GM23338 (cell line): ENCODE data around the gene CACNA2D2. TPM values are rescaled to one million over a fixed set of nuclear protein-coding genes. Genes with fewer than 3 reads are reported as not detected.

ENCODE experiments used
- ATAC-seq: fragments of 200-7000 bp; cut with Tn5 transposase; 3 replicates; pipeline ENCODE4 v1.9.1; 2020
- DNase-seq: peaks from one replicate; pipeline ENCODE4 v3.0.0-alpha.2; 2015; ENCODE audit warnings: low spot score
- H2AFZ ChIP-seq: fragments of 200-600 bp; sonication (generic); 2 replicates; pipeline ENCODE4 v1.8.0; 2016; ENCODE audit warnings: antibody characterized with exemption, mild to moderate bottlenecking, moderate library complexity
- H3F3A ChIP-seq: fragments of 200-600 bp; sonication (generic); replicated peaks from 2 replicates; pipeline ENCODE4 v1.8.0; 2017; ENCODE audit warnings: antibody characterized with exemption, mixed run types, low read depth
- H3K27ac ChIP-seq: fragments of 200-600 bp; sonication (generic); 2 replicates; pipeline ENCODE4 v1.6.1; 2016; ENCODE audit warnings: low read depth
- H3K27me3 ChIP-seq: fragments of 200-600 bp; sonication (generic); 2 replicates; pipeline ENCODE4 v1.8.0; 2016; ENCODE audit warnings: mild to moderate bottlenecking, mixed run types, moderate library complexity; ENCODE audit not compliant: insufficient read depth
- H3K36me3 ChIP-seq: fragments of 200-600 bp; sonication (generic); 2 replicates; pipeline ENCODE4 v1.8.0; 2016; ENCODE audit warnings: mild to moderate bottlenecking; ENCODE audit not compliant: insufficient read depth
- H3K4me1 ChIP-seq: fragments of 200-600 bp; sonication (generic); 2 replicates; pipeline ENCODE4 v1.8.0; 2016; ENCODE audit warnings: mild to moderate bottlenecking, moderate library complexity; ENCODE audit not compliant: insufficient read depth
- H3K4me2 ChIP-seq: fragments of 200-600 bp; sonication (generic); 2 replicates; pipeline ENCODE4 v1.7.1; 2017; ENCODE audit warnings: mixed run types
- H3K4me3 ChIP-seq: fragments of 200-600 bp; sonication (generic); 2 replicates; pipeline ENCODE4 v1.6.1; 2016; ENCODE audit warnings: mixed run types
- H3K79me2 ChIP-seq: fragments of 200-600 bp; sonication (generic); replicated peaks from 2 replicates; pipeline ENCODE4 v1.8.0; 2017; ENCODE audit warnings: mild to moderate bottlenecking; ENCODE audit not compliant: insufficient read depth
- H3K9me2 ChIP-seq: fragments of 200-600 bp; sonication (generic); 2 replicates; pipeline ENCODE4 v1.8.0; 2017; ENCODE audit not compliant: insufficient read depth
- H4K20me1 ChIP-seq: fragments of 200-600 bp; sonication (generic); replicated peaks from 2 replicates; pipeline ENCODE4 v1.8.0; 2017; ENCODE audit warnings: mild to moderate bottlenecking; ENCODE audit not compliant: insufficient read depth
- H3K27ac Mint-ChIP-seq: 2 replicates; pipeline ENCODE4 v1.8.0; 2020; ENCODE audit warnings: inconsistent platforms, mild to moderate bottlenecking, moderate library complexity, mixed read lengths
- H3K27me3 Mint-ChIP-seq: 3 replicates; pipeline ENCODE4 v1.8.0; 2022; ENCODE audit warnings: low read depth, mild to moderate bottlenecking, moderate library complexity, mixed read lengths, inconsistent platforms; ENCODE audit not compliant: insufficient read depth, poor library complexity
- H3K36me3 Mint-ChIP-seq: 3 replicates; pipeline ENCODE4 v1.8.0; 2021; ENCODE audit warnings: low read depth, mild to moderate bottlenecking, inconsistent platforms, moderate library complexity, mixed read lengths
- H3K4me1 Mint-ChIP-seq: 3 replicates; pipeline ENCODE4 v1.8.0; 2020; ENCODE audit warnings: mild to moderate bottlenecking, inconsistent platforms, mixed read lengths
- H3K4me3 Mint-ChIP-seq: 3 replicates; pipeline ENCODE4 v1.8.0; 2021; ENCODE audit warnings: moderate library complexity, mild to moderate bottlenecking, inconsistent platforms, mixed read lengths
- H3K9me3 Mint-ChIP-seq: 3 replicates; pipeline ENCODE4 v1.8.0; 2020; ENCODE audit warnings: moderate library complexity, mild to moderate bottlenecking, inconsistent platforms, mixed read lengths
- CREB1 ChIP-seq: fragments of 250-450 bp; sonication (Bioruptor Pico); IDR thresholded peaks from 2 replicates; pipeline ENCODE4 v1.5.0; 2020; ENCODE audit warnings: low read depth, mild to moderate bottlenecking, moderate library complexity
- EZH2 ChIP-seq: fragments of 200-600 bp; sonication (generic); IDR thresholded peaks from one replicate; pipeline ENCODE4 v1.8.0; 2017; ENCODE audit warnings: antibody characterized with exemption, mild to moderate bottlenecking, low read depth; ENCODE audit not compliant: unreplicated experiment
- EZH2phosphoT487 ChIP-seq: fragments of 200-600 bp; sonication (generic); IDR thresholded peaks from one replicate; pipeline ENCODE4 v1.8.1; 2018; ENCODE audit warnings: antibody characterized with exemption; ENCODE audit not compliant: unreplicated experiment
- JUNB ChIP-seq: IDR thresholded peaks from one replicate; pipeline ENCODE4 v1.6.1; 2016; ENCODE audit warnings: antibody characterized with exemption; ENCODE audit not compliant: unreplicated experiment
- NANOG ChIP-seq: IDR thresholded peaks from 2 replicates; pipeline ENCODE4 v1.6.1; 2016; ENCODE audit warnings: antibody characterized with exemption, borderline replicate concordance
- POLR2AphosphoS5 ChIP-seq: IDR thresholded peaks from 2 replicates; pipeline ENCODE4 v1.6.1; 2016; ENCODE audit warnings: antibody characterized with exemption, low read depth
- STAT1 ChIP-seq: IDR thresholded peaks from one replicate; pipeline ENCODE4 v1.6.1; 2016; ENCODE audit warnings: antibody characterized with exemption; ENCODE audit not compliant: unreplicated experiment
- ZNF114 ChIP-seq: fragments of 250-450 bp; sonication (Bioruptor Pico); IDR thresholded peaks from 2 replicates; pipeline ENCODE4 v1.5.0; 2020; ENCODE audit warnings: mild to moderate bottlenecking, moderate library complexity
- ZNF331 ChIP-seq: fragments of 250-450 bp; sonication (Bioruptor Pico); IDR thresholded peaks from 2 replicates; pipeline ENCODE4 v1.5.0; 2020; ENCODE audit warnings: low read depth, mild to moderate bottlenecking, moderate library complexity
- polyA plus RNA-seq: library from polyadenylated mRNA; unstranded; fragments of >200 nt; fragmentation: Nextera tagmentation; extraction: Ambion mirVana; gene quantifications from 2 replicates; pipeline ENCODE4 v1.2.1, GENCODE V29; 2016
- total RNA-seq: library from RNA; depleted of rRNA; stranded (reverse); fragments of >200 nt; shearing (Covaris generic); gene quantifications from 2 replicates; pipeline ENCODE4 v1.2.3, GENCODE V29; 2014
- TF ChIP-seq, protein P1 (sequence below): IDR thresholded peaks from 2 replicates; pipeline ENCODE4 v1.6.1; 2016; ENCODE audit warnings: antibody characterized with exemption
- TF ChIP-seq, protein P2 (sequence below): IDR thresholded peaks from one replicate; pipeline ENCODE4 v1.6.1; 2018; ENCODE audit warnings: antibody characterized with exemption; ENCODE audit not compliant: unreplicated experiment
- TF ChIP-seq, protein P3 (sequence below), 2 experiments: fragments of 200-600 bp in 1 of 2; sonication (generic) in 1 of 2; conservative IDR thresholded peaks; 2 replicates each; pipeline versions ENCODE4 v1.5.1 to v1.6.1; 2016 to 2017; ENCODE audit warnings: antibody characterized with exemption in 2 of 2, low read depth in 2 of 2, mild to moderate bottlenecking in 2 of 2, moderate library complexity in 1 of 2
- TF ChIP-seq, protein P4 (sequence below): fragments of 250-450 bp; sonication (Bioruptor Pico); IDR thresholded peaks from 2 replicates; pipeline ENCODE4 v1.5.0; 2020; ENCODE audit warnings: mild to moderate bottlenecking, moderate library complexity

Gene CACNA2D2
- total and polyA plus RNA-seq, 2 experiments from 2014 or later = 4.7 to 11.4 TPM

GRCh38 chr3:50486219-50486888 lies 17.1 kb downstream of the CACNA2D2 start:
- ATAC-seq = no peak
- peaks cover 3% of the 10 kb centered on the region; the same call in 1 of the 2 replicates for H4K20me1 ChIP-seq
- no peaks in the 10 kb centered on the region for H3K9me2 ChIP-seq
- no peaks in the 10 kb centered on the region for H3K36me3 Mint-ChIP-seq
- TF ChIP-seq EZH2 (no peak), EZH2phosphoT487 (no peak), ZNF114 (CRISPR knock-in tag) (no peak), NANOG (no peak), STAT1 (no peak), JUNB (no peak), POLR2AphosphoS5 (no peak), CREB1 (CRISPR knock-in tag) (no peak), ZNF331 (no peak)
- TF ChIP-seq, protein P1, sequence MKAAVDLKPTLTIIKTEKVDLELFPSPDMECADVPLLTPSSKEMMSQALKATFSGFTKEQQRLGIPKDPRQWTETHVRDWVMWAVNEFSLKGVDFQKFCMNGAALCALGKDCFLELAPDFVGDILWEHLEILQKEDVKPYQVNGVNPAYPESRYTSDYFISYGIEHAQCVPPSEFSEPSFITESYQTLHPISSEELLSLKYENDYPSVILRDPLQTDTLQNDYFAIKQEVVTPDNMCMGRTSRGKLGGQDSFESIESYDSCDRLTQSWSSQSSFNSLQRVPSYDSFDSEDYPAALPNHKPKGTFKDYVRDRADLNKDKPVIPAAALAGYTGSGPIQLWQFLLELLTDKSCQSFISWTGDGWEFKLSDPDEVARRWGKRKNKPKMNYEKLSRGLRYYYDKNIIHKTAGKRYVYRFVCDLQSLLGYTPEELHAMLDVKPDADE = no peak
- TF ChIP-seq, protein P2, sequence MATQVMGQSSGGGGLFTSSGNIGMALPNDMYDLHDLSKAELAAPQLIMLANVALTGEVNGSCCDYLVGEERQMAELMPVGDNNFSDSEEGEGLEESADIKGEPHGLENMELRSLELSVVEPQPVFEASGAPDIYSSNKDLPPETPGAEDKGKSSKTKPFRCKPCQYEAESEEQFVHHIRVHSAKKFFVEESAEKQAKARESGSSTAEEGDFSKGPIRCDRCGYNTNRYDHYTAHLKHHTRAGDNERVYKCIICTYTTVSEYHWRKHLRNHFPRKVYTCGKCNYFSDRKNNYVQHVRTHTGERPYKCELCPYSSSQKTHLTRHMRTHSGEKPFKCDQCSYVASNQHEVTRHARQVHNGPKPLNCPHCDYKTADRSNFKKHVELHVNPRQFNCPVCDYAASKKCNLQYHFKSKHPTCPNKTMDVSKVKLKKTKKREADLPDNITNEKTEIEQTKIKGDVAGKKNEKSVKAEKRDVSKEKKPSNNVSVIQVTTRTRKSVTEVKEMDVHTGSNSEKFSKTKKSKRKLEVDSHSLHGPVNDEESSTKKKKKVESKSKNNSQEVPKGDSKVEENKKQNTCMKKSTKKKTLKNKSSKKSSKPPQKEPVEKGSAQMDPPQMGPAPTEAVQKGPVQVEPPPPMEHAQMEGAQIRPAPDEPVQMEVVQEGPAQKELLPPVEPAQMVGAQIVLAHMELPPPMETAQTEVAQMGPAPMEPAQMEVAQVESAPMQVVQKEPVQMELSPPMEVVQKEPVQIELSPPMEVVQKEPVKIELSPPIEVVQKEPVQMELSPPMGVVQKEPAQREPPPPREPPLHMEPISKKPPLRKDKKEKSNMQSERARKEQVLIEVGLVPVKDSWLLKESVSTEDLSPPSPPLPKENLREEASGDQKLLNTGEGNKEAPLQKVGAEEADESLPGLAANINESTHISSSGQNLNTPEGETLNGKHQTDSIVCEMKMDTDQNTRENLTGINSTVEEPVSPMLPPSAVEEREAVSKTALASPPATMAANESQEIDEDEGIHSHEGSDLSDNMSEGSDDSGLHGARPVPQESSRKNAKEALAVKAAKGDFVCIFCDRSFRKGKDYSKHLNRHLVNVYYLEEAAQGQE = no peak
- TF ChIP-seq, protein P3, sequence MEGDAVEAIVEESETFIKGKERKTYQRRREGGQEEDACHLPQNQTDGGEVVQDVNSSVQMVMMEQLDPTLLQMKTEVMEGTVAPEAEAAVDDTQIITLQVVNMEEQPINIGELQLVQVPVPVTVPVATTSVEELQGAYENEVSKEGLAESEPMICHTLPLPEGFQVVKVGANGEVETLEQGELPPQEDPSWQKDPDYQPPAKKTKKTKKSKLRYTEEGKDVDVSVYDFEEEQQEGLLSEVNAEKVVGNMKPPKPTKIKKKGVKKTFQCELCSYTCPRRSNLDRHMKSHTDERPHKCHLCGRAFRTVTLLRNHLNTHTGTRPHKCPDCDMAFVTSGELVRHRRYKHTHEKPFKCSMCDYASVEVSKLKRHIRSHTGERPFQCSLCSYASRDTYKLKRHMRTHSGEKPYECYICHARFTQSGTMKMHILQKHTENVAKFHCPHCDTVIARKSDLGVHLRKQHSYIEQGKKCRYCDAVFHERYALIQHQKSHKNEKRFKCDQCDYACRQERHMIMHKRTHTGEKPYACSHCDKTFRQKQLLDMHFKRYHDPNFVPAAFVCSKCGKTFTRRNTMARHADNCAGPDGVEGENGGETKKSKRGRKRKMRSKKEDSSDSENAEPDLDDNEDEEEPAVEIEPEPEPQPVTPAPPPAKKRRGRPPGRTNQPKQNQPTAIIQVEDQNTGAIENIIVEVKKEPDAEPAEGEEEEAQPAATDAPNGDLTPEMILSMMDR (conservative IDR thresholded peaks at IDR 0.05; ENCODE audit: low read depth in 2 of 2) = no peak
- TF ChIP-seq, protein P4, sequence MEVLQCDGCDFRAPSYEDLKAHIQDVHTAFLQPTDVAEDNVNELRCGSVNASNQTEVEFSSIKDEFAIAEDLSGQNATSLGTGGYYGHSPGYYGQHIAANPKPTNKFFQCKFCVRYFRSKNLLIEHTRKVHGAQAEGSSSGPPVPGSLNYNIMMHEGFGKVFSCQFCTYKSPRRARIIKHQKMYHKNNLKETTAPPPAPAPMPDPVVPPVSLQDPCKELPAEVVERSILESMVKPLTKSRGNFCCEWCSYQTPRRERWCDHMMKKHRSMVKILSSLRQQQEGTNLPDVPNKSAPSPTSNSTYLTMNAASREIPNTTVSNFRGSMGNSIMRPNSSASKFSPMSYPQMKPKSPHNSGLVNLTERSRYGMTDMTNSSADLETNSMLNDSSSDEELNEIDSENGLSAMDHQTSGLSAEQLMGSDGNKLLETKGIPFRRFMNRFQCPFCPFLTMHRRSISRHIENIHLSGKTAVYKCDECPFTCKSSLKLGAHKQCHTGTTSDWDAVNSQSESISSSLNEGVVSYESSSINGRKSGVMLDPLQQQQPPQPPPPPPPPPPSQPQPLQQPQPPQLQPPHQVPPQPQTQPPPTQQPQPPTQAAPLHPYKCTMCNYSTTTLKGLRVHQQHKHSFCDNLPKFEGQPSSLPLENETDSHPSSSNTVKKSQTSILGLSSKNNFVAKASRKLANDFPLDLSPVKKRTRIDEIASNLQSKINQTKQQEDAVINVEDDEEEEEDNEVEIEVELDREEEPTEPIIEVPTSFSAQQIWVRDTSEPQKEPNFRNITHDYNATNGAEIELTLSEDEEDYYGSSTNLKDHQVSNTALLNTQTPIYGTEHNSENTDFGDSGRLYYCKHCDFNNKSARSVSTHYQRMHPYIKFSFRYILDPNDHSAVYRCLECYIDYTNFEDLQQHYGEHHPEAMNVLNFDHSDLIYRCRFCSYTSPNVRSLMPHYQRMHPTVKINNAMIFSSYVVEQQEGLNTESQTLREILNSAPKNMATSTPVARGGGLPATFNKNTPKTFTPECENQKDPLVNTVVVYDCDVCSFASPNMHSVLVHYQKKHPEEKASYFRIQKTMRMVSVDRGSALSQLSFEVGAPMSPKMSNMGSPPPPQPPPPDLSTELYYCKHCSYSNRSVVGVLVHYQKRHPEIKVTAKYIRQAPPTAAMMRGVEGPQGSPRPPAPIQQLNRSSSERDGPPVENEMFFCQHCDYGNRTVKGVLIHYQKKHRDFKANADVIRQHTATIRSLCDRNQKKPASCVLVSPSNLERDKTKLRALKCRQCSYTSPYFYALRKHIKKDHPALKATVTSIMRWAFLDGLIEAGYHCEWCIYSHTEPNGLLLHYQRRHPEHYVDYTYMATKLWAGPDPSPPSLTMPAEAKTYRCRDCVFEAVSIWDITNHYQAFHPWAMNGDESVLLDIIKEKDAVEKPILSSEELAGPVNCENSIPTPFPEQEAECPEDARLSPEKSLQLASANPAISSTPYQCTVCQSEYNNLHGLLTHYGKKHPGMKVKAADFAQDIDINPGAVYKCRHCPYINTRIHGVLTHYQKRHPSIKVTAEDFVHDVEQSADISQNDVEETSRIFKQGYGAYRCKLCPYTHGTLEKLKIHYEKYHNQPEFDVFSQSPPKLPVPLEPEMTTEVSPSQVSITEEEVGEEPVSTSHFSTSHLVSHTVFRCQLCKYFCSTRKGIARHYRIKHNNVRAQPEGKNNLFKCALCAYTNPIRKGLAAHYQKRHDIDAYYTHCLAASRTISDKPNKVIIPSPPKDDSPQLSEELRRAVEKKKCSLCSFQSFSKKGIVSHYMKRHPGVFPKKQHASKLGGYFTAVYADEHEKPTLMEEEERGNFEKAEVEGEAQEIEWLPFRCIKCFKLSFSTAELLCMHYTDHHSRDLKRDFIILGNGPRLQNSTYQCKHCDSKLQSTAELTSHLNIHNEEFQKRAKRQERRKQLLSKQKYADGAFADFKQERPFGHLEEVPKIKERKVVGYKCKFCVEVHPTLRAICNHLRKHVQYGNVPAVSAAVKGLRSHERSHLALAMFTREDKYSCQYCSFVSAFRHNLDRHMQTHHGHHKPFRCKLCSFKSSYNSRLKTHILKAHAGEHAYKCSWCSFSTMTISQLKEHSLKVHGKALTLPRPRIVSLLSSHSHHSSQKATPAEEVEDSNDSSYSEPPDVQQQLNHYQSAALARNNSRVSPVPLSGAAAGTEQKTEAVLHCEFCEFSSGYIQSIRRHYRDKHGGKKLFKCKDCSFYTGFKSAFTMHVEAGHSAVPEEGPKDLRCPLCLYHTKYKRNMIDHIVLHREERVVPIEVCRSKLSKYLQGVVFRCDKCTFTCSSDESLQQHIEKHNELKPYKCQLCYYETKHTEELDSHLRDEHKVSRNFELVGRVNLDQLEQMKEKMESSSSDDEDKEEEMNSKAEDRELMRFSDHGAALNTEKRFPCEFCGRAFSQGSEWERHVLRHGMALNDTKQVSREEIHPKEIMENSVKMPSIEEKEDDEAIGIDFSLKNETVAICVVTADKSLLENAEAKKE = no peak
- no peak overlapping the region for H3K4me3 Mint-ChIP-seq
- no peaks in the 10 kb centered on the region; the same call in 1 of the 2 replicates for H3K4me1 ChIP-seq
- H3K4me3 ChIP-seq = no peak overlapping the region
- H3K9me3 Mint-ChIP-seq = no peaks in the 10 kb centered on the region
- H3K27me3 Mint-ChIP-seq = peaks cover 5% of the 10 kb centered on the region
- H3K4me1 Mint-ChIP-seq = peaks cover 40% of the 10 kb centered on the region
- H3K4me2 ChIP-seq = no peak overlapping the region
- no peak for DNase-seq
- no peaks in the 10 kb centered on the region for H3K36me3 ChIP-seq
- no peak overlapping the region for H3K27ac Mint-ChIP-seq
- no peaks in the 10 kb centered on the region for H3K79me2 ChIP-seq
- H3K27me3 ChIP-seq = no peaks in the 10 kb centered on the region
- no peak overlapping the region for H2AFZ ChIP-seq
- H3F3A ChIP-seq = no peaks in the 10 kb centered on the region
- no peak overlapping the region for H3K27ac ChIP-seq
